GM19397 (cell line): Measurements from ENCODE around the gene GSTA3.
"Not testable (repeated sequence)": the region's sequence is repeated elsewhere in the genome, so short reads cannot be mapped to it uniquely, and the experiment has no call there.

Experiments used
- ATAC-seq: cut with Tn5 transposase; IDR thresholded peaks from one replicate; pipeline ENCODE4 v1.9.1; 2021; ENCODE audit warnings: mild to moderate bottlenecking, moderate library complexity; ENCODE audit not compliant: unreplicated experiment

Gene GSTA3

DNA sequence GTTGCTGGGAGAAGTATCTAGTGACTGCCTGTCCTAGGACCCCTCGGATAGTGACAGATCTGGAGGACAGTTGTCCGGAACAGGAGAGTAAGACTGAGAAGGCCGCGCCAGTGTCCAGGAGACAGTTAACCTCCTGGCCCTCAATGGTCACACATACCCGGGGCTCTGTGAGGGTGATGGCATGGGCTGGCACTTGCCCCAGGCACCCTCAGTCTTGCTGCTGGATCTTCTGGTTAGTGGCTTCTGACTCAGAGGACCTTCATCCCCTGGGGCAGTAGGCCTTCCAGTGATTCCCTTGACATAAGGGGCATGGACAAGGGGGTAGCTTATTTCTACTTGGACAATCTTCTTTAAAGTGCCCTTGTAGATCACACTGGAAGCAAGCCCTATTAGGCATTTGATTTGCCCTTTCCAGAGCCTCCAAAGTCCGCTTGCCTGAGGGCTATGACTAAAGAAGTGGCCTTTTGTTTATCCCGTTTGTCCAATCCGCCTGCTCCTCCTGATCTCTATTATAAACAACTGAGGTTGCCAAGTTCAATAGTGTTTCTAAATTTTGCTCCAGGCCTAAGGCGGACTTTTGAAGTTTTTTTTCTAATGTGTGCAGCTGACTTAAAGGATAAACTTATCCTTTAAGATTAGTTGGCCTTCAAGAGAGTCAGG lies 8.7 kb upstream of the GSTA3 start:
- not testable (repeated sequence) for ATAC-seq

- no peak for ATAC-seq
Observed at GRCh38 chr6:52914516-52914915, 5.0 kb upstream of the GSTA3 start.

- ATAC-seq, result no peak
Observed at GRCh38 chr6:52910091-52910490, 593 bp upstream of the GSTA3 start.

GRCh38 chr6:52909131-52909530 lies 367 bp downstream of the GSTA3 start:
- ATAC-seq, result no peak

DNA sequence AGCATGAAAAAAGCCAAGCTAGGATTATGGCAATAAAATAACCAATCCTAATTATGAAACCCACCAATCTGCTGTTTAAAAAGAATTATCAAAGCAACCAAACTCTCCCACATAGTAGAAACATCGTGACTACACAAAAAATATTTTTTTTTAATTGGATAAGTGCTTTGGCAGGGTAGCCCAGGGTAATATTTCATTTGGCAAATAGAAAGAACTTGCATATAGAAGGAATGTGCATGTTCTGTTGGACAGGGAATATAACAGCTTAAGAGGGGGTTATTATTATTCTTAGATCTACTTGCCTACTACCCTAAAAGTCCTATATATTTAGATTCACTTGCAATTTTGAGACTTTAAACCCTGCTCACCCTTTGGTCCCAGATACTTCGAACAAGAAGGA lies 972 bp downstream of the GSTA3 start:
- ATAC-seq, result no peak

GRCh38 chr6:52904562-52905279 lies 4.8 kb downstream of the GSTA3 start:
- ATAC-seq, result no peak

GRCh38 chr6:52900536-52900935 lies 9.0 kb downstream of the GSTA3 start:
- ATAC-seq, result no peak

GRCh38 chr6:52895790-52896189 lies 13.7 kb downstream of the GSTA3 start:
- ATAC-seq, result not testable (repeated sequence)

DNA sequence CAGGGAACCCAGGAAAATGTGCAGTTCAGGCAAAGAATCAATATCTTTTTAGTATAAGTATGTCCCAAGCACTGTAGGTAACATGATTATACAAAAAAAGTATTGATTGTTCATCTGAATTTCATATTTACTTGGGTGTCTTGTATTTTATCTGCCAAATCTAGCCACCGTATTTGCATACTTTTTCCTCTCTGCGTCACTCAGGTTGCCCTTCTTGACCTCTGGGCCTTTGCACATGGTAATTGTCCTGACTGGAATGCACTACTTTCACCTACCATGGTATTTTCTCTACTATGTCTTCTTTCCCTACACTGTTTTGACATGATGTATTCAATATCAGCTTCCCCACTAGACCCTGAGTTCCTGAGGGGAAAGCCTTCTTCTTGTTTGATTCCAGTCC lies 15.2 kb downstream of the GSTA3 start:
- no peak for ATAC-seq

- no peak for ATAC-seq
Observed at GRCh38 chr6:52893803-52894202, 15.7 kb downstream of the GSTA3 start.

GRCh38 chr6:52893221-52893620 lies 16.3 kb downstream of the GSTA3 start:
- ATAC-seq, result no peak

DNA sequence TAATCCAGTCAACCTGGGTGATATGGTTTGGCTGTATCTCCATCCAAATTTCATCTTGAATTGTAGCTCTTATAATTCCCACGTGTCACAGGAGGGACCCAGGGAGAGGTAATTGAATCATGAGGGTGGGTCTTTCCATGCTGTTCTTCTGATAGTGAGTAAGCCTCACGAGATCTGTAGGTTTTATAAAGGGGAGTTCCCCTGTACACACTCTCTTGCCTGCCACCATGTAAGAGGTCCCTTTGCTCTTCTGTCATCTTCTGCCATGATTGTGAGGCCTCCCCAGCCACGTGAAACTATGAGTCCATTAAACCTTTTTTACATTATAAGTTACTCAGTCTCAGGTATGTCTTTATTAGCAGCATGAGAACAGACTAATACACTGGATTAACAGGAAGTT lies 19.5 kb downstream of the GSTA3 start:
- ATAC-seq, result no peak

DNA sequence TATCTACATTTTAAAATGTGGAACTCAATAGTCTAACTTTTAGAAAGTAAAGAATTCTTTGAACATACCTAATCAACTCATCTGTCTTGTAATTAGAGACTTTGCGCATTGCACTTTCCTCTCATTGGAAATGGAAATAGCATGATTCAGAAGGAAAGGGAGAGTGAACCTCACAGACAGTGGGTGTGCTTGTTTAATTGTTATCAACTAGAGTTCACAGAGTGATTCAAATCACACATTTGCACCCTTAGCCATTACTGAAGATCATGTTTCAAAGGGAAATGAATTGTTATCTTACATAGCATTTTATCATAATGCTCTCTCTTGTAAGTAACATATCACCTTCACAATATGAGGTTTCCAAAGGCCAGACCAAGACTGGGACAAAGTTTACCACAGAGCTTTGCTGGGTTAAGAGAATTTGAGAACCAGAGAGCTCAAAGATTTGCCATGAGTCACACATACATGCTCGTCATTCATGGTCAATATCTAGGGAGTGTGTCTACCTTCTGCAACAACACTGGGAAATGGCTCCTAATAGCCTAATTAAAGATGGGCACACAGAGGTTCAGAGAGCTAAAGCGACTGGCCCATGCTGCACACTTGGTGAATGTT lies 21.5 kb downstream of the GSTA3 start:
- ATAC-seq, result no peak

- ATAC-seq, result peak; percentile 98
Observed at GRCh38 chr6:52881996-52882841, 27.3 kb downstream of the GSTA3 start.

DNA sequence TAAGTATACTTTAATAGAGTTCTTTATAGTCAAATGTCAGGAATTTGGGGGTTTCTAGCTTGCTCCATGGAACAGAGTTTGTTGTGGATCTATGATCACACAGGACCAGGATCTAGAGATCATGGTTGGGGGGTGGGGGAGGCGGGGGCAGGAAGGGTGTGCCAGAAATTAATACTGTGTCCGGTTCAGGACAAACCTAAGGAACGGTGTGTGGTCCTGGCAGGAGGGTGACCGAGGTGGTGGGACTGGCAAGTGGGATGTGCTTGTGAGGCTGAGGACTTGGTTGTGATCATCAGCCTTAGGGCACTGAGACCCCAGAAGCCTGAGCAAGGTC lies 27.9 kb downstream of the GSTA3 start:
- no peak for ATAC-seq

- ATAC-seq, result no peak
Observed at GRCh38 chr6:52877786-52878185, 31.7 kb downstream of the GSTA3 start.

GRCh38 chr6:52877168-52877567 lies 32.3 kb downstream of the GSTA3 start:
- ATAC-seq, result no peak

DNA sequence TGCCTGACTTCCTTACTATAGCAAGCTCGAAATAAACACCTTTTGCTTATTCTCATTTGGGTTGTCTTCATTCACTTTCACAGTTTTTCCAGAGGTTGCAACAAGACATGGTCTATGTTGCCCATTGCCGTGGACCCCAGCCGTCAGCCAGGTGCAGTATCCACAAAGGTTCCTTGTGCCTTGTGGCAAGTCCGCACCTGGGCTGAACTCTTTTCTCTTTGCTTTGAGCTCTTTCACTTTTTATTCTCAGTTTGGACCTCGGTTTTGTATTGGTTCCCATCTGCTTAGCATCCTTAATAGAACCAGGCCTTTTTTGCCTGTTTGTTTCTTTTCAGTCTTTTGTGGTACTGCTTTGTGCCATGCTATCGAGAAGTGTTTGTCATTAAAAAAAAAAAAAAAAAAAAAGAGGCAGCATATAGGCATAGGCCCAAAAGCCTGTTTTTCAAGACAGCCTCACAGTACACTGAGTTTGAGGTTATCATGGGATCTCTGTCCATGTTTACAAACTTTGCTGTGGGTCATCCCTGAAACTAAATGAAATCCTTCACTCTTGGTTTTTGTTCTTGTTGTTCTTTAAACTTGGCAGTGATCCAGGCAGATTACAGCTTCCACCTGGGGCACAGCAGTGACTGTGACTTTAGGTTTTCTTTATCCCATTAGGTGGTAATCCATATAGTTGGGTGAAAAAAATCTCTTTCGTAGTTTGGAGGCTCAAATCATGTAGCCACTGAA lies 33.3 kb downstream of the GSTA3 start:
- no peak for ATAC-seq

GRCh38 chr6:52872031-52872430 lies 37.5 kb downstream of the GSTA3 start:
- ATAC-seq, result no peak

GRCh38 chr6:52871621-52872020 lies 37.9 kb downstream of the GSTA3 start:
- no peak for ATAC-seq
